Measurements from ENCODE around the gene A4GNT. TPM values are rescaled to one million over a fixed set of nuclear protein-coding genes. Genes with fewer than 3 reads are reported as not detected.

The A4GNT gene
- total RNA-seq, 1 donor from 2014 or later: not detected

DNA sequence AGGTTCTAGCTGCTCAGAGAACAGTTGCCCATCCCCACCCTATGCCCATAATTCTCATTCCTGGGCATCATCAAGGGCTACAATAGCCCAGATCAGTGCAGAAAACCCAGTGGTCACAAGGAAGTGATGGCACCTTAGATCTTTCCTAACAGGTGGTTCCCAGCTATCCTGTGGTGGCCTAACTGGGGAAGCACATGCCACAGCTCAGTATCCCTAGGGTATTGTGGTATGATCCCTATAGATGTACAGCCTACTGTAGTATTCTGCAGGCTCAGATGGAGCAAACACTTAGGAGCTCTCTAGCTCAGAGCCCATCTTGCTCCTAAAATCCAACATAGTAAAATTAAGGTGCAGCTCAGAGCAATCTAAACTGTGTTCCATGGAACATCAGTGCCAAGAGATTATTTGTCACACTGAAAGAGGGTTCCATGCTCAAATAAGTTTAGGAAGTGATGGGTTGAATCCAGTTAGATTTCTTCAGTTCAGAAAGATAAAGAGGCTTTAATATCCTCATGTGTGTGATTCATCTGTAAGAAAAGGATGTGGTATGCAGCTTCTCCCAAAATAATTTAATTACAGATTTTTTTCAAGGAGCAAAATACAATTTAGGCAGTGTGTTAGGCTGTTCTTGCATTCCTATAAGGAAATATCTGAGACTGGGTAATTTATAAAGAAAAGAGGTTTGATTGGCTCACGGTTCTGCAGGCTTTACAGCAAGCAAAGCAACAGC is 4.4 kb downstream of the A4GNT start:
- H3K27ac ChIP-seq: no peak overlapping the region
- no peaks in the 10 kb centered on the region for H3K9me3 ChIP-seq
- no peaks in the 10 kb centered on the region for H3K4me1 ChIP-seq
- TF ChIP-seq, protein P1, sequence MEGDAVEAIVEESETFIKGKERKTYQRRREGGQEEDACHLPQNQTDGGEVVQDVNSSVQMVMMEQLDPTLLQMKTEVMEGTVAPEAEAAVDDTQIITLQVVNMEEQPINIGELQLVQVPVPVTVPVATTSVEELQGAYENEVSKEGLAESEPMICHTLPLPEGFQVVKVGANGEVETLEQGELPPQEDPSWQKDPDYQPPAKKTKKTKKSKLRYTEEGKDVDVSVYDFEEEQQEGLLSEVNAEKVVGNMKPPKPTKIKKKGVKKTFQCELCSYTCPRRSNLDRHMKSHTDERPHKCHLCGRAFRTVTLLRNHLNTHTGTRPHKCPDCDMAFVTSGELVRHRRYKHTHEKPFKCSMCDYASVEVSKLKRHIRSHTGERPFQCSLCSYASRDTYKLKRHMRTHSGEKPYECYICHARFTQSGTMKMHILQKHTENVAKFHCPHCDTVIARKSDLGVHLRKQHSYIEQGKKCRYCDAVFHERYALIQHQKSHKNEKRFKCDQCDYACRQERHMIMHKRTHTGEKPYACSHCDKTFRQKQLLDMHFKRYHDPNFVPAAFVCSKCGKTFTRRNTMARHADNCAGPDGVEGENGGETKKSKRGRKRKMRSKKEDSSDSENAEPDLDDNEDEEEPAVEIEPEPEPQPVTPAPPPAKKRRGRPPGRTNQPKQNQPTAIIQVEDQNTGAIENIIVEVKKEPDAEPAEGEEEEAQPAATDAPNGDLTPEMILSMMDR (IDR thresholded peaks at IDR 0.05): no peak
- DNase-seq (ENCODE audit: low spot score in 2 of 2): no peak
- no peak overlapping the region for H3K4me3 ChIP-seq
- no peaks in the 10 kb centered on the region for H3K27me3 ChIP-seq
- intact Hi-C loops (cut with DNase I): no loop called here
- H3K36me3 ChIP-seq: no peaks in the 10 kb centered on the region

DNA sequence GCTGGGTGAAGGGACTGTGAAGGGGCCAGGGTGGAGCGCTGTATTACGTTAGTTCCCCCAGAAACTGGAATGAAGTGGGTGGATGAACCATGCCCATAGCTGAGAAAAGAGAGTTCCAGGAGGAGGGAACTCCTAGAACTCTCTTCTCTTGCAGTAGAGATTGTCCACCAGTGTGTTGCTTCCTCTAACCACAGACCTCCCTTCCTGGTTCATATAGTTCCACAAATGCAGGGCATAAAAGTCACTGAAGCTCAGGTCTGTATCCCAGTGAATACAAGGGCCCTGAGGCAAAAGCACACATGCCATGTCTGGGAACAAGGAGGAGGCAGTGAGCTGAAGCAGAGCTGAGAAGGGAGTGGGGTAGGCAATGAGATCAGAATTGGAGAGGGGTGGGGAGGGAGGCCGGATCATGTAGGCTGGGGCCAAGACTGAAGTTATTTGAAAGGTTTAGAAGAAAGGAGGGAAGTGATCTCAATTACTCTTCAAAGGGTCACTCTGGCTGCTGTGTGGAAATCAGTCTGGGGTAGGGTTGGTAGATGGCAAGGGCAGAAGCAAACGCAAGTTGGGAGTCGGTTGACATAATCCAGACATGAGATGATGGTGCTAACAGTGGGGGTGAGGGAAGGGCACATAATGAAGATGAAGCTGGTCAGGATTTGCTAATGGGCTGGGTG is 6.5 kb downstream of the A4GNT start:
- TF ChIP-seq, protein P1 (IDR thresholded peaks at IDR 0.05): no peak
- Histone ChIP-seq H3K4me3 (no peak overlapping the region), H3K4me1 (no peaks in the 10 kb centered on the region), H3K27ac (no peak overlapping the region), H3K9me3 (no peaks in the 10 kb centered on the region), H3K36me3 (no peaks in the 10 kb centered on the region), H3K27me3 (no peaks in the 10 kb centered on the region)
- DNase-seq (ENCODE audit: low spot score in 2 of 2): no peak
- intact Hi-C loops (cut with DNase I): no loop called here

DNA sequence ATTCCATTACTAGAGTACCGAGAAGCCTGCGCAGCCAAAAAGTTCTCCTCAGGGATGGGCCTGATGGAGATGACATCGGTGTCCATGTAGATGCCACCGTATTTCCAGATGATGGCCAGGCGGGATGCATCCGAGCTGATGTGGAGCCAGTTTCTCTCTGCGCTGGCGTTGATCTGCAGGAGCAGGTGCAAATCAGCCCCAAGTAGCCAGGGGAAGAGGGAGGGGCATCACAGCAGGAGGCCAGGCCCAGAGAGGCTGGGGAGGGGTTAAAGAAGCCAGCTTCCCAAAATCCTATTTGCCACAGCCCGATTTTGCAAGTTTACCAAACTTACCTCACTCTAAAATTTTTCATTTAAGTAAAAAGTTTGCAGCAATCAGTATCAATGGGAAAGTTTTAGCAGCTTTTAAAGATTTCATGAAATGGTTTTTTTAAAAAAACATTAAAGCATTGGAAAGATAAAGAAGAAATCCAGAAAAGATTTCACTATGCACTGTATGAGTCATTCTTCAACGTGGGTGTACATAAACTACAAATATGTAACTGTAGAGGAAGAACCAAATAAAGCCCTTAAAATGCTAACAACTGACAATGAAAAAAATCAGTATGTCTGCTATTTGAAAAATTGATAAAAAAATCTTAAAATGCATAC is 7.4 kb downstream of the A4GNT start:
- Histone ChIP-seq H3K9me3 (no peaks in the 10 kb centered on the region), H3K4me3 (no peak overlapping the region), H3K4me1 (no peaks in the 10 kb centered on the region), H3K27me3 (no peaks in the 10 kb centered on the region), H3K36me3 (no peaks in the 10 kb centered on the region), H3K27ac (no peak overlapping the region)
- no peak for DNase-seq (ENCODE audit: low spot score in 2 of 2)
- intact Hi-C loops (cut with DNase I): no loop called here
- TF ChIP-seq, protein P1 (IDR thresholded peaks at IDR 0.05): no peak

DNA sequence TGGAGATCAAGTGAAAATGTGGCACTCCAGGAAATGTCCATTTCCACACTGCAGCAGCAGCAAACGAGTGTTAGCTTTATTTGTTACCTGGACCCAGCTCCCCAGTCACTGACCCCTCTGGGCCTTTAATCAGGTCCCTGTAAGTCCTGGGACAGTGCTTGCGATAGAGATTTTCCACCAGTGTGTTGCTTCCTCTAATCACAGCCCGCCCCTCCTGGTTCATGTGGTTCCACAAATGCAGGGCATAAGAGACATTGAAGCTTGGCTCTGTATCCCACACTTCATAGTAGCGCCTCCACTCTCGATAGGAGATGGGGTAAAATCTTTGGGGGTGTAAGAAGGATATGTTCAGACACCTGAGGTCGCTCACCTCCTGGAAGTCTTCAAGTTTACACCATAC is 8.0 kb downstream of the A4GNT start:
- no peak overlapping the region for H3K27ac ChIP-seq
- intact Hi-C loops (cut with DNase I): no loop called here
- H3K27me3 ChIP-seq: no peaks in the 10 kb centered on the region

DNA sequence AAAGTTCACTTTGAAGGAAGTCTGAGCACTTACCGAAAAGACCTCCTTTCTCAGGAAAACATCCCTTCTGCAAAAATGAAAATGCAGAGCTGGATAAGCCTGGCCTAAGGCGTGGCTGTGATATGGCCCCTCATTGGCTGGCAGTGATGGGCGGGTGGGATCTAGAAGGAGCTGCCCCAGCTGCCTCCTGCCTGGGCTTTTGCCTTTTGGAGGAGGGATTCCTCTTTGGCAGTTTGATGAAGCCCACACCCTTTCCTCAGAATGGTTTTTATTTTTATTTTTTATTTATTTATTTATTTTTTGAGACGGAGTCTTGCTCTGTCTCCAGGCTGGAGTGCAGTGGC is 12.8 kb downstream of the A4GNT start:
- Histone ChIP-seq H3K4me3 (no peak overlapping the region), H3K9me3 (no peaks in the 10 kb centered on the region), H3K27ac (no peak overlapping the region), H3K4me1 (no peaks in the 10 kb centered on the region), H3K27me3 (no peaks in the 10 kb centered on the region), H3K36me3 (no peaks in the 10 kb centered on the region)
- TF ChIP-seq, protein P1 (IDR thresholded peaks at IDR 0.05): no peak
- intact Hi-C loops (cut with DNase I): loop anchor here (1.0 to 10.0 kb wide), 7 partner anchors 51 to 805 kb away; partner anchors contain the start of genes ARMC8, DBR1, MRAS and PIK3CB
- no peak for DNase-seq (ENCODE audit: low spot score in 2 of 2)

More for the DNA sequence above, 8.0 kb downstream of the A4GNT start:
- DNase-seq (ENCODE audit: low spot score in 2 of 2): no peak
- no peaks in the 10 kb centered on the region for H3K9me3 ChIP-seq
- H3K4me3 ChIP-seq: no peak overlapping the region
- H3K4me1 ChIP-seq: no peaks in the 10 kb centered on the region
- TF ChIP-seq, protein P1 (IDR thresholded peaks at IDR 0.05): no peak
- H3K36me3 ChIP-seq: no peaks in the 10 kb centered on the region
